Calu3 (cell line): ENCODE measurements around the gene CAPN3. TPM values are rescaled to one million over a fixed set of nuclear protein-coding genes. Genes with fewer than 3 reads are reported as not detected.

ENCODE experiments used
- BruUV-seq: library from RNA; stranded (reverse); fragments of 400-500 nt; replicated peaks from 2 replicates; lab custom pipeline; 2021; lab: Mats Ljungman, UMichigan
- CTCF ChIA-PET: fragments of 300-600 bp; sonication (Branson Sonifier 250); formaldehyde crosslinking; loops from one replicate; lab custom pipeline; 2022; ENCODE audit warnings: antibody characterized with exemption; lab: Charles Lee
- DNase-seq: peaks from one replicate; pipeline ENCODE4 v3.0.0; 2022
- H3K27ac Mint-ChIP-seq: one replicate; pipeline ENCODE4 v1.8.0; 2022; ENCODE audit warnings: mixed read lengths; ENCODE audit not compliant: unreplicated experiment
- H3K27me3 Mint-ChIP-seq: one replicate; pipeline ENCODE4 v1.8.0; 2022; ENCODE audit warnings: mixed read lengths; ENCODE audit not compliant: unreplicated experiment
- H3K36me3 Mint-ChIP-seq: one replicate; pipeline ENCODE4 v1.8.0; 2022; ENCODE audit warnings: mild to moderate bottlenecking, moderate library complexity, mixed read lengths; ENCODE audit not compliant: insufficient read depth, unreplicated experiment
- H3K4me1 Mint-ChIP-seq: one replicate; pipeline ENCODE4 v1.8.0; 2022; ENCODE audit warnings: mild to moderate bottlenecking, low read depth, mixed read lengths; ENCODE audit not compliant: unreplicated experiment
- H3K4me3 Mint-ChIP-seq: one replicate; pipeline ENCODE4 v1.8.0; 2022; ENCODE audit warnings: mild to moderate bottlenecking, low read depth, moderate library complexity, mixed read lengths; ENCODE audit not compliant: unreplicated experiment
- H3K9me3 Mint-ChIP-seq: one replicate; pipeline ENCODE4 v1.8.0; 2022; ENCODE audit warnings: low read depth, mixed read lengths; ENCODE audit not compliant: unreplicated experiment
- intact Hi-C: fragments of 100-400 bp; cut with micrococcal nuclease; formaldehyde crosslinking; loops from one replicate; pipeline ENCODE4 v1.10.0; 2022; ENCODE audit not compliant: unreplicated experiment
- total RNA-seq: library from RNA; stranded (reverse); gene quantifications from 2 replicates; pipeline ENCODE4 v1.2.3, GENCODE V29; 2022
- TF ChIP-seq, protein P1 (sequence below): fragments of 200-600 bp; IDR thresholded peaks from one replicate; pipeline ENCODE4 v1.8.0; 2022; ENCODE audit warnings: antibody characterized with exemption; ENCODE audit not compliant: unreplicated experiment

The CAPN3 gene
- total RNA-seq, 1 experiment from 2014 or later: 2.3 TPM

DNA sequence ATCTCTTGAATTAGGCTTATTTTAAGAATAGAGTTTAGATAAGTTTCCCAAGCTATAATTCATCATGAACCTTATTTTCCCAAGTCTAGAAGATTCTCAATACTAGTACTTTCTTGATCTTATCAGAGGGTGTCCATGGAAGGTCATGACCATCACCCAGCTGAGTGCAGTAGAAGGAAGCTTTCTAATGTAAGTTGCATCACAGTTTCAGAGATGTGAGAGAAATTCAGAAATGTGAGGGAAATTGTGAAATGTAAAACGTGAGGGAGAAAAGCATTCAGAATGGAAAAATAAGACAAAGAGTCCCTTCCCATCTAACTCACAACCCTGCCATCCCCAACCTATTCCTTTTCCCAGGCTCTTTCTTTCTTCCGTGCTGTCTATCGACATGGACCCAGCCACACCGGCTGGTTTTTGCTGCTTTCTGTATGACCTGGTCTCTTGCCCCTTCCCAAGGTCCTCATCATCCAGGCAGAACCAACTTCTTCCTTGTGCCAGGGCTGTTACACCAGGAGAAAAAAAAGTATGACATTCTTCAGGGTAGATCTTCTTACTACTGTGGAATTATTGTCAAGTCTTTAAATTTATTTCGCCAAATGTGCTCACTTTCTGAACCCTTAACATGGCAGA, 6.7 kb downstream of the CAPN3 start:
- H3K27me3 Mint-ChIP-seq: peaks cover 13% of the 10 kb centered on the region
- CTCF ChIA-PET: no interaction called here
- no peak overlapping the region for H3K27ac Mint-ChIP-seq
- H3K4me3 Mint-ChIP-seq: no peak overlapping the region
- H3K4me1 Mint-ChIP-seq: no peaks in the 10 kb centered on the region
- TF ChIP-seq, protein P1, sequence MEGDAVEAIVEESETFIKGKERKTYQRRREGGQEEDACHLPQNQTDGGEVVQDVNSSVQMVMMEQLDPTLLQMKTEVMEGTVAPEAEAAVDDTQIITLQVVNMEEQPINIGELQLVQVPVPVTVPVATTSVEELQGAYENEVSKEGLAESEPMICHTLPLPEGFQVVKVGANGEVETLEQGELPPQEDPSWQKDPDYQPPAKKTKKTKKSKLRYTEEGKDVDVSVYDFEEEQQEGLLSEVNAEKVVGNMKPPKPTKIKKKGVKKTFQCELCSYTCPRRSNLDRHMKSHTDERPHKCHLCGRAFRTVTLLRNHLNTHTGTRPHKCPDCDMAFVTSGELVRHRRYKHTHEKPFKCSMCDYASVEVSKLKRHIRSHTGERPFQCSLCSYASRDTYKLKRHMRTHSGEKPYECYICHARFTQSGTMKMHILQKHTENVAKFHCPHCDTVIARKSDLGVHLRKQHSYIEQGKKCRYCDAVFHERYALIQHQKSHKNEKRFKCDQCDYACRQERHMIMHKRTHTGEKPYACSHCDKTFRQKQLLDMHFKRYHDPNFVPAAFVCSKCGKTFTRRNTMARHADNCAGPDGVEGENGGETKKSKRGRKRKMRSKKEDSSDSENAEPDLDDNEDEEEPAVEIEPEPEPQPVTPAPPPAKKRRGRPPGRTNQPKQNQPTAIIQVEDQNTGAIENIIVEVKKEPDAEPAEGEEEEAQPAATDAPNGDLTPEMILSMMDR: no peak
- intact Hi-C loops: no loop called here
- no peaks in the 10 kb centered on the region for H3K9me3 Mint-ChIP-seq
- H3K36me3 Mint-ChIP-seq: no peaks in the 10 kb centered on the region
- BruUV-seq: no TSS peak
- no peak for DNase-seq

DNA sequence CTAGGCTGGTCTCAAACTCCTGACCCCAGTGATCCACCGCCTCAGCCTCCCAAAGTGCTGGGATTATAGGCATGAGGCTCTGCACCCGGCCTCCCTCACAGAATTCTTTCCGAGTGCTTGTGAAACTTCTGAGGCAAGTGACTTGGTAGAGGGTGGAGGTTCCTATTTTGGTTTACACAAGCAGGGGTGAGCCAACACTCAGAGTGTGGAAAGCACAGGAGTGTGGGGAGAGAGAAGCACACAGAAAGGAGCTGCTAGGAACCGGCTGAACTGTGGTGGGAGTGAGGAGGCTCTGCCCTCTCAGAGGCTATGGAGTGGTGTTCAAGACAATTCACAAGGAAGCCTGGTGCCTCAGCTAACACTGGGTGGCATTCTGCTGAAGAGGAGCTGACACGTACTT, 7.7 kb downstream of the CAPN3 start:
- H3K4me3 Mint-ChIP-seq: no peak overlapping the region
- no peak for DNase-seq
- no peaks in the 10 kb centered on the region for H3K4me1 Mint-ChIP-seq
- no peak overlapping the region for H3K27ac Mint-ChIP-seq
- peaks cover 13% of the 10 kb centered on the region for H3K27me3 Mint-ChIP-seq
- TF ChIP-seq, protein P1: no peak
- H3K36me3 Mint-ChIP-seq: no peaks in the 10 kb centered on the region
- no peaks in the 10 kb centered on the region for H3K9me3 Mint-ChIP-seq
- CTCF ChIA-PET: no interaction called here
- BruUV-seq: no TSS peak
- intact Hi-C loops: no loop called here

DNA sequence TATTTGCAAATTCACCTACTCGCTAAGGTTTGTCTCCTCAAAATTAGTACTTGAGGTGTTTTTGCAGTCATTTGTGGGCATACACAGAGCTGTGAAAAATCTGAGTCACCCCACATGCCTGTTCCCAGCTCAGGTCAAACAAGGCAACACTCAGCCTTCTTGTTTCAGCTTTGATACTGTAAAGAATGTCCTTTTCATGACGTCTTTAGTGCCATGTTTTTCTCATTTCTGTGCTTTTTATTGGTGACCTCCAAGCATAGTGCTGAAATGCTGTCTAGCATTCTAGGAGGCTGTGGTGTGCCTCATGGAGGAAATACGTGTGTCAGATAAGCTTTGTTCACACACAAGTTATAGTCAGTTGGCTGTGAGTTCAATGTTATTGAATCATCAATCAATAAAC, 8.8 kb downstream of the CAPN3 start:
- Mint-ChIP-seq H3K27ac (no peak overlapping the region), H3K36me3 (no peaks in the 10 kb centered on the region), H3K4me1 (no peaks in the 10 kb centered on the region), H3K9me3 (no peaks in the 10 kb centered on the region), H3K4me3 (no peak overlapping the region), H3K27me3 (peaks cover 13% of the 10 kb centered on the region)
- intact Hi-C loops: no loop called here
- no TSS peak for BruUV-seq
- no peak for DNase-seq
- CTCF ChIA-PET: no interaction called here
- TF ChIP-seq, protein P1: no peak

DNA sequence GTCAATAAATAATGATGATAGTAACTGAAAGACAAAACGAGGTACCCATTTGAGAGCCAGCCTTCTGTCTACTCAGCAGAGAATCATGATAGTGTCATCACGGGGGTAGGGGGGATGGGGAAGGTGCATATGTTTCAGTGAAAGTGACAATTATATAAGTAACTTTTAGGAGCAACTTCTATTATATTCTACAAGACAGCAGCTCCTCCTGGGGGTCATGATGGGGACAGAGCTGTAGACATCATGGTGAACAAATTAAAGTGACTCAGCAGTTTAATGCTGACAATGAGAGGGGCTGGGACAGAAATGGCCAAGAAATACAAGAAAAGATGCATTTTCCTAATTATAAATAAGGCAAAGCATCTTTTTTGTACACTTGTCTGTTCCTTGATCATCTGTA, 11.8 kb downstream of the CAPN3 start:
- no peak overlapping the region for H3K27ac Mint-ChIP-seq
- H3K36me3 Mint-ChIP-seq: no peaks in the 10 kb centered on the region
- TF ChIP-seq, protein P1: no peak
- DNase-seq: no peak
- BruUV-seq: no TSS peak
- H3K27me3 Mint-ChIP-seq: peaks cover 2% of the 10 kb centered on the region
- H3K4me1 Mint-ChIP-seq: no peaks in the 10 kb centered on the region
- CTCF ChIA-PET: interaction anchor here (0.6 kb wide), 1 partner anchor 28 kb away, joined by 6 read pairs; no protein-coding TSS in a partner anchor
- no peaks in the 10 kb centered on the region for H3K9me3 Mint-ChIP-seq
- H3K4me3 Mint-ChIP-seq: no peak overlapping the region
- intact Hi-C loops: no loop called here
